ENCODE data around the gene CDH4. TPM values are rescaled to one million over a fixed set of nuclear protein-coding genes. Genes with fewer than 3 reads are reported as not detected.

CDH4 gene
- total RNA-seq, 4 donors from 2014 or later: 0.71 to 4.2 (median 2.9) TPM

DNA sequence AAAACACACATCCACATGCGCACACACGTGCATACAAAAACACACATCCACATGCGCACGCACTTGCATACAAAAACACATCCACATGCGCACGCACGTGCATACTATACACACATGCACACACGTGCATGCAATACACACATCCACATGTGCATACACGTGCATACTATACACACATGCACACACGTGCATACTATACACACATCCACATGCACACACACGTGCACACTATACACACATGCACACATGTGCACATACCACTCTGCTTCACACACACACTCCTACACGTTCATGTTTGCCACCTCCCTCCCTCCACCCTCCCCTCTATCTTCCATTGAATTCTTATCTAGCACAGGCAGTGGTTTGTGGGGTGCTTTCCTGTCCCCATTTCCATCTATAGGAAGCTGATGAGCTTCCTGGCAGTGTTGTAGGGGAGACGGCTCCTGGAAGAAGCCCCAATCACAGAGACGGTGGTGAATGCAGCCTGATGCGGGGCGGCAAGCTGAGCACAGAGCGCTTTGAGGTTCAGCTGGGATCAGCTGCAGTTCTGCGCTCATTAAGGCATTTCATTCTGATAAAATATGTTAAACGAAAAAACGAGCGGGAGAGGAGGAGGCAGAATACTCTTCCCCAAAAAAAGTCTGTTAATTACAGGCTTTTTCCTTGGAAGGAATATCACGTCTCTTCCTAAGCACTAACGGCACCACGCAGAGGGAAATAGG is 525.9 kb downstream of the CDH4 start:
- WGBS, 2 donors: 76 to 77% methylated on average over 24 of the region's 24 CpGs
- no peak overlapping the region for H3K4me3 ChIP-seq (ENCODE audit: low read depth, poor library complexity, severe bottlenecking)
- TF ChIP-seq POLR2A (IDR thresholded peaks at IDR 0.05): no peak
- TF ChIP-seq, protein P1, sequence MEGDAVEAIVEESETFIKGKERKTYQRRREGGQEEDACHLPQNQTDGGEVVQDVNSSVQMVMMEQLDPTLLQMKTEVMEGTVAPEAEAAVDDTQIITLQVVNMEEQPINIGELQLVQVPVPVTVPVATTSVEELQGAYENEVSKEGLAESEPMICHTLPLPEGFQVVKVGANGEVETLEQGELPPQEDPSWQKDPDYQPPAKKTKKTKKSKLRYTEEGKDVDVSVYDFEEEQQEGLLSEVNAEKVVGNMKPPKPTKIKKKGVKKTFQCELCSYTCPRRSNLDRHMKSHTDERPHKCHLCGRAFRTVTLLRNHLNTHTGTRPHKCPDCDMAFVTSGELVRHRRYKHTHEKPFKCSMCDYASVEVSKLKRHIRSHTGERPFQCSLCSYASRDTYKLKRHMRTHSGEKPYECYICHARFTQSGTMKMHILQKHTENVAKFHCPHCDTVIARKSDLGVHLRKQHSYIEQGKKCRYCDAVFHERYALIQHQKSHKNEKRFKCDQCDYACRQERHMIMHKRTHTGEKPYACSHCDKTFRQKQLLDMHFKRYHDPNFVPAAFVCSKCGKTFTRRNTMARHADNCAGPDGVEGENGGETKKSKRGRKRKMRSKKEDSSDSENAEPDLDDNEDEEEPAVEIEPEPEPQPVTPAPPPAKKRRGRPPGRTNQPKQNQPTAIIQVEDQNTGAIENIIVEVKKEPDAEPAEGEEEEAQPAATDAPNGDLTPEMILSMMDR (IDR thresholded peaks at IDR 0.05): no peak
- intact Hi-C loops (cut with DNase I; ENCODE audit: low total_unique reads): no loop called here
- DNase-seq (ENCODE audit: low spot score in 2 of 2): no peak

DNA sequence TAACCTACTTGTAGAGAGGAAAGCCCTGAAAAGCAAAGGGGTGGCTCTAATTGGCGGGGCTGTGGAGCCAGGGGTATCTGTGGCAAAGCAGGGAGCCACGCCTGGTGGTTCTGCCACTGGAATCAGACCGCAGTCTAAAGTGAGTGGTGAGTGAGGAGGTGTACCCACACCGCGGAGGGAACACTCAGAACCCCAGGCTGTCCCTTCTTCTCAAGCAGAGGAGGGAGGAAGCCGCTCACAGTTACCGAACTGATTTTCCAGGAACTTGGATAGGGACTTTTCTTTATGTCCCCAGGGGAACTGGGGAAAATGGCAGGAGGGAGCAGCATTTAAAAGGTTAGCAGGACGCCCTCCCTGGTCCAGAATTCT is 526.4 kb downstream of the CDH4 start:
- intact Hi-C loops (cut with DNase I; ENCODE audit: low total_unique reads): no loop called here
- H3K4me3 ChIP-seq (ENCODE audit: low read depth, poor library complexity, severe bottlenecking): no peak overlapping the region
- TF ChIP-seq, protein P1 (IDR thresholded peaks at IDR 0.05): no peak
- no peak for TF ChIP-seq POLR2A (IDR thresholded peaks at IDR 0.05)
- DNase-seq (ENCODE audit: low spot score in 2 of 2): no peak
- 76 to 81% methylated on average over 8 of the region's 8 CpGs for WGBS, 2 donors

DNA sequence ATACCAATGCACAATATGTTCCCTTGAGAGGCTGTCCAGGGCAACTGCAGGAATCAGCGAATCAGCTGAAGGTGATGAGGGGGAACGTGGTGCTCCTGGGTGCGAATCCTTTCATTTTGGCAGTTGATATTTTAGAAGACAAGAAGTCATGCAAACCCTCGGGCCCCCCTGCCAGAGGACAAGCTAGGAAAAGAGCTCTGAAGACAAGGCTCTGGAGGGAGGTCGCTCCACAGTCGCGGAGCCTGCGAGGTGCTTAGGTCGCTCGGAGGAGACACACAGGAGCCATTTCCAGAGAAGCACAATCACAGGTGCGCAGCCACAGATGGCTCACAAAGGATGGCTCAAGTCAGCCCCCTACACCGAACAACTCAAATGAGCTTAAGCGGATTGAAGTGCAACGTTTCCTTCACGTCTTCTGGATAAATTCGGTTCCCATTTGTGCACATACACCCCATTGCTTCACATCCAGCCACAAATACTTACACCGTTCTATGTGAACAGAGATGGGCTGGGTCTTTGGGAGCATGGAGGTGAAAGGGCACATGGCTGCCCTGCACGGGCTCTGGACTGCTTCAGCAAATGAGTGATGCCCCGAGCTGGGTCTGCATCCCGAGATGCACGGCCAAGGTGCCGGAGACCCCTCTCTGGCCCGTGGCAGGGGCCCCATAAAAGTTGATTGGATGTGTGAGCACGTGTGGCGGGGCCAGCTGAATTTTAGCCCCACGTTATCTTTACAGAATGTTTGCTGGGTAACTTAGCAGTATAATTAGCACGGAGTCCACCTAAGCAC is 527.3 kb downstream of the CDH4 start:
- H3K4me3 ChIP-seq (ENCODE audit: low read depth, poor library complexity, severe bottlenecking): no peak overlapping the region
- no peak for DNase-seq (ENCODE audit: low spot score in 2 of 2)
- TF ChIP-seq POLR2A (IDR thresholded peaks at IDR 0.05): no peak
- TF ChIP-seq, protein P1 (IDR thresholded peaks at IDR 0.05): no peak
- 85 to 92% methylated on average over 27 of the region's 27 CpGs for WGBS, 2 donors
- intact Hi-C loops (cut with DNase I; ENCODE audit: low total_unique reads): no loop called here

DNA sequence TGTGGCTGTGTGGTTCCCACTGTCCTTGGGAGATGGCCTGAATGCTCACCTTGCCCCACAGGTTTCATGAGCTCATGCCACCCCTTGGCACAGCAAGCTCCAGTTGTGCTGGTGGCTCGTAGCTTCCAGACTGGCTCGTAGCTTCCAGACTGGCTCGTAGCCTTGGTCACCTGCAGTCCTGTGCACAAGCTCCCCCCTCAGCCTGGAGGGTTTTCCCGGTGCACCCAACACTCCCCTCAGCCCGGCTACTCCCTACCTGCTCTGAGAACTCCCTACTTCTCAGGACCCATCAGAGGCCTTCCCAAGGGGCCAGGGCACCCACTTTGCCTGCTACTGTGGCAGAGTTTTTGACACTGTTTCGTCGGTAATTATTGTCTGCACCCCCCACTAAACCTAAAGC is 528.0 kb downstream of the CDH4 start:
- intact Hi-C loops (cut with DNase I; ENCODE audit: low total_unique reads): loop anchor here (10.0 kb wide), 1 partner anchor 475 kb away; no protein-coding TSS in a partner anchor
- no peak for DNase-seq (ENCODE audit: low spot score in 2 of 2)
- TF ChIP-seq, protein P1 (IDR thresholded peaks at IDR 0.05): no peak
- TF ChIP-seq POLR2A (IDR thresholded peaks at IDR 0.05): no peak
- WGBS, 2 donors: 84 to 92% methylated on average over 6 to 7 of the region's 7 CpGs
- H3K4me3 ChIP-seq (ENCODE audit: low read depth, poor library complexity, severe bottlenecking): no peak overlapping the region

DNA sequence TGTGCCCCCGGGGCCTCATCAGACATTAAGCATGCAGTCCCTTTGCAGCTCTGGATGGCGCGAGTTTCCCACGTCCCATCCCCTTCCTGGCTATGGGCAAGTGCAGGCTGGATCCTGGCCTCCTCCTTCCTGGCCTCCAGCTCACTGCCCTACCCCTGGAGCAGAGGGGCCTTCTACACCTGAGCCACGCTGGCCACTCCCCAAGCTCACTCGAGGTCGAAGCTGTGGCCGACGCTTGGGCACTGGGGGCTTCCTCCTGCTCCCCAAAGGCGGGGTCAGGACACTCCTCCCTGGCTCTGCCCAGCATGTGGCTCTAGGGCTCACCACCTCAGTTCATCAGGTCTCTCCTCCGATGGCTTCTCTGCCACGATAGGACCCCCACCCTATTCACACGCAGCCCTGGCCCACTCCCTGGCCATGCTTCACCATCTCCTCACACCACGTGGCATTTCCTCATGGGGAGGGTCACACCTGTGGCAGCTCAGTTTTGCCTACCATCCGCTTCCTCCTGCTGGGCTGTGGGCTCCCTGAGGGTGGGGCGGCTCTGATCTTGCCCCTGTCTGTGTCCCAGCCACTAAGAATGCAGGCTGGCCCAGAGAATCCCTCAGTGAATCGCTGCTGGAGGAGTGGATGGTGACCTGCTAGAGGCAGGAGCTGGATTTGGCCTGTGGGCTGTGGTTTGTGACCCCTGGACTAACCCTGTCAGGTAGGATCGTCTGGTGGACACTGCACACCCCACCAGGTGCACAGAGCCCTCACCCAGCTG is 532.9 kb downstream of the CDH4 start:
- no peak for DNase-seq (ENCODE audit: low spot score in 2 of 2)
- TF ChIP-seq, protein P1 (IDR thresholded peaks at IDR 0.05): no peak
- TF ChIP-seq POLR2A (IDR thresholded peaks at IDR 0.05): no peak
- intact Hi-C loops (cut with DNase I; ENCODE audit: low total_unique reads): loop anchor here (10.0 kb wide), 1 partner anchor 480 kb away; no protein-coding TSS in a partner anchor
- WGBS, 2 donors: 77 to 85% methylated on average over 15 to 18 of the region's 18 CpGs
- no peak overlapping the region for H3K4me3 ChIP-seq (ENCODE audit: low read depth, poor library complexity, severe bottlenecking)
